ENCODE measurements around the gene VEPH1.

The VEPH1 gene

DNA sequence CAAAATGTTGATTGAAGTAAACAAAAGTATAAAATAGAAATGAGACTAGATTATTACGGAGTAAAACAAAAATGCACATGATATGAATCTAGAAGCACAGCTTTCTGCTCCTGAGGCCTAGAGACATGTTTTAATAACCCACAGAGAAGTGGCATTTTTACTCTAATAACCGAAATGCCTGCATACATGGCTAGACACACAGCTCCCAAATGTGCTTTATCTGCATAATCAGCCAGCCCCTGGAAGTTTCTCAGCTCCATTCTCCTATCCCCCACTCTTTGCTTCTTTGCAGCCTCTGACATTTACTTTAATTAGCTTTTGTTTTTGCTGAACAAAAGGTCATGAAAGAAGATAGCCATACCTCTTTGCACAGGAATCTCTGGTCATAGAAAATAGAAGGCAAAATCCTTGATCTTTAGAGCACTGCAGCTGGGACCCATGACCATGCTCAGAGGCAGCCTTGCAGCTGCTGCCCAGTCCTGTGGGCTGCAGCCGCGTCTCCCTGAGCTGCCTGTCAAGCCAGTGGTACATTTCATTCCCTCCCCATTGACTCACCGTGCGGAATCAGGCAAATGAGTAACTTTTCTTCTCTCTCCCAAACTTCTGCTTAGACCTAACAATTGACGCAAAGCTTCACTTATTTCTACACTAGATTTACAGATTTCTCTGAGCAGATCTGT is at the start of gene VEPH1:
VEPH1 (minus strand) TSS at position 501 of the 680 bp plus-strand sequence. CDS start 8,067 bp downstream, outside the sequence.
- H3K4me3 ChIP-seq (ENCODE audit: low read depth, low read length), result no peak within 1 kb of the TSS
- peak; percentile 59 for DNase-seq (ENCODE audit: low read depth)

DNA sequence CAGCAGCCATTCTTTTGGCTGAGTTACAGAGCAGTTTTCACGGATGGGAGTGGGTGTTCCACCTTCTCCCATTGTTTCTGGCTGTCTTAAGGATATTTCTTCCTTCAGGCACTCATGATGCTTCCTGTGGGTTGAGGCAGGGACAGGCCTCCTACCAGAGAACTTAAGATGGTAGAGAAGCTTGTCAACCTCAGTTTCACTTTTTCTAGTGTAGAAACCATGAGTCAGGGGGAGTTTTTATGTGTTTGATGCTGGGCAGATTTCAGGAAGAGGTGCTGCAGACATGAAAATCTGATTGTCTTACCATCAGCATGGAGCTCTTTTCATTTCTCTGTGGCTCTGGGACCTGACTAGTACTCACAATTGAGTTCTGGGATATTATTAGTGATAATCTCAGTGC is 48.7 kb upstream of the VEPH1 start:
- DNase-seq (ENCODE audit: low read depth), result no peak
- H3K4me3 ChIP-seq (ENCODE audit: low read depth, low read length), result no peak overlapping the region

DNA sequence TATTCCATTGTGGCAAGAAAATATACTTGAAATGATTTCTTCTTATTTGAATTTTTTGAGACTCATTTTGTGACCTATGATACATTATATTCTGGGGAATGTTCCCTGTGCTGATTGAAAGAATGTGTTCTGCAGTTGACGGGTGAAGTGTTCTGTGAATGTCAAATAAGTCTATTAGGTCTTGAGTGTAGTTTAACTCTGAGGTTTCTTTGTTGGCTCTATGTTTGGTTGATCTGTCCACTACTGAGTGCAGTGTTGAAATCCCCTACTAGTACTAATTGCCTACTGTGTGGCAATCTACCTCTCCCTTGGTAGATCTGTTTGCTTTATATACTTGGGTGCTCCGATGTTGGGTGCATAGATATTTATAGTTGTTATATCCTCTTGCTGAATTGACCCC is 46.3 kb upstream of the VEPH1 start:
- no peak for DNase-seq (ENCODE audit: low read depth)
- H3K4me3 ChIP-seq (ENCODE audit: low read depth, low read length), result no peak overlapping the region

DNA sequence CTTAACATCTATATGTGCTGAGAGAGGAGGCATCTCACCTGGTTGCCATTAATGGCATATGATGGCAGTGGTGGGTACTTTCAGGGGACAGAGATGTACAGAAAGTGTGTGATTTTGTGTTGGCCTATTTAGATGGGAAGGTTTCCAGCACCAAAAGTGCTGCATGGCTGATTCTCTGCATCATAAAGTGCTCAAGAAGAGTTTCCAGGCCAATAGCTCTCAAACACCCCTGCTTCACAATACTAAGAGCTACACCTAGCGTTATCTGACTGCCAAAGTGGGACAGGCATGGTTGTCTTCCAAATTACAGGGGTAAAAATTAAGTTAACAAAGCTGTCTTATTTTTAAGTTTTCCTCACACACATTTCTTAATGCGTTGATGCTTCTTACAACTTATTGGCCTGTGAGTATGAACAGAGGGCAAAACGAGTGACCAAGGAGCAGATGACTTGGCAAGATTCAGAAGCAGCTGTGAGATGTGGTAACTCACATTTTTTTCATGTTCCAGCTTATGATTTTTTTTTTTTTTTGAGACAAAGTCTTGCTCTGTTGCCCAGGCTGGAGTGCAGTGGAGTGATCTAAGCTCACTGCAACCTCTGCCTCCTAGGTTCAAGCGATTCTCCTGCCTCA is 41.4 kb upstream of the VEPH1 start:
- peak; percentile 67 for DNase-seq (ENCODE audit: low read depth)
- no peak overlapping the region for H3K4me3 ChIP-seq (ENCODE audit: low read depth, low read length)

DNA sequence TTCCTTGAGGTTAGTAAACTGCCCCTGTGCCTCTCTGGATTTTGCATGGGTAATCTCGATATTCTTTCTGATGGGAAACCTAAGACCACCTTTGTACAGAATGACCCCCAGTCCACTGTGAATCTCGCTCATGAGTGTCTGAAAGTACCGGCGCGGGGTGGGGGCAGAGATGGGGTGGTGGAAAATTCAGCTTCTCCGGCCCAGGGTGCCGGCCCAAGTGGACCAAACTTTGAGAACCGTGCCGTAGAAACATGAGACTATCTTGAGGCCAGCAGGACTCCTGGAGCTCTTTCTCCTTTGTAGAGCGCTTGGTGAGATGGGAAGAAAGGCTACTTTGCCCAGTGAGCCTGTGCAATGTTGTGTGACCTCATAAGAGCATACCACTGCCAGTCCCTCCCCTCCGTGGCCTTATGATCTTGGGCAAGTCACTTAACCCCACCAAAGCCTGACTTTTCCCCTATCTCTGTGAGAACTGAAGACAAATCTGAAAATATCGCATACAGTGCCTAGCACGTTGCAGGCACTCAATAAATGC is 40.4 kb upstream of the VEPH1 start:
- no peak for DNase-seq (ENCODE audit: low read depth)
- peak overlapping the region; percentile 42 for H3K4me3 ChIP-seq (ENCODE audit: low read depth, low read length)

DNA sequence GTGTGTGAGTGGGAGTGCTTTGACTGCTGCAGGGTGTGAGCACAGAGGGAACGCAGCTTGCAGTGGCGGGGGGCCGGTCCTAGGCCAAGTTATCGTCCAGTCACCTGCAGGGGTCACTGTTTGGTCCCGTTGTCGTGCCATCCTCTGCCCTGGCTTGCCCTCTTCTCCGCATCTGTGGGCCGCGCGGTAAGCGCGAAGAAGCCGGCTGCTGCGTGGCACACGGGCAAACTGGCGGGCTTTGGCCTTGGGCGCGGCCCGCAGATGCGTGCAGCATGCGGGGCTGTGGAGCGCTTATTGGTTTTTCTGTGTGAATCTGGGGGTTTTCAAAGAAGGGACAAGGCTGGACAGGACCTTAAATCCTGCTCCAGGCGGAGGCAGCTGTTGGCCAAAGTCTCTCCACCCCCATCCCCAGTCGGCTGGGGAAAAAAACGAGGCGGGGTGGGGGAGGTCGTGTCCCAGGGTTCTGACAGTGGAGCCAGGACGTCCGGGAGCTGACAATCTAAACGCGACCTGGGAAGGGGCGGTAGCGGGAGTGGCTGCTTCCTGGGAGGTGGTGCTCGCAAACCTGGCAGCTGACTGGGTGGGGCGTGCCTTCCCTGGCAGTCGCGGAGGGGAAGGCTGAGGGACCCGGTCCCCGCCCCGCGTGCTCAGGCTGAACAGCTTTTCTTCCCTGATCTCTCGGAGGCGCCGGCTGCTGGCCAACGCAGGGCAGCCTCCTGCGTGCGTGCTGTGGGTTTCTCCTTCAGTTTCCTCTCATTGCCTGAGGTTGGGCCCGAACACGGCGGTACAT is 39.7 kb upstream of the VEPH1 start:
- DNase-seq (ENCODE audit: low read depth), result no peak
- H3K4me3 ChIP-seq (ENCODE audit: low read depth, low read length), result peak overlapping the region; percentile 42

DNA sequence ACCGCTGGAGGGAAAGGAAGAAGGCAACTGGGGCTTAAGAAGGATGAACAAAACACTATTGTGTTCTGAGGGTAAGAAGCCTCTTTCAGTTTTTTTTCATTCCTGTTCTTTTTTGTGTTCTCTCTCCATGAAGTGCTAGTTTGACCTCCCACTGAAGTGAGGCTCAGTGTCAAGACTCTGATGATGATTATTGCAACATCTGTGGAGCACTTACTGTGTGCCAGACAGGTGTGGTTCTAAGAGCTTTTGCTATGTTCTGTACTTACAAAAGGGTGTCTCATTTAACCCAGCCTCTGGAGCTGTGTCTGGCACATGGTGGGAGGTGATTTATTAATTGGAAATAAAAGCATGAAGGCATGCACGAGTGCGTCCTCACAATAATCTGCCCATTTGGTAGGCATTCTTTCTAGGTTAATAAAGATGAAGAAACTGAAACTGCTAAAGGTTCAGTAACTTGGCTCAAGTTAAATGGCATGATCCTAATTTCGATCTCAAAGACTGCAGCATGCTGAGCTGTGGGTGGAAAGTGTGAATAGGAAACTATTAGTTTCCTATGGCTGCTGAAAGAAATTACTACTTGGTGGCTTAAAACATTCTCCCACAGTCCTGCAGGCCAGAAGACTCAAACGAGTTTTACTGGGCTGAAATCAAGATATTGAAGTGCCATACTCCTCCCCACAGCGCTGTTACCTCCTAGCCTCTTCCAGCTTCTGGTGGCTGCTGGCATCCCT is 38.5 kb upstream of the VEPH1 start:
- H3K4me3 ChIP-seq (ENCODE audit: low read depth, low read length), result no peak overlapping the region
- no peak for DNase-seq (ENCODE audit: low read depth)

DNA sequence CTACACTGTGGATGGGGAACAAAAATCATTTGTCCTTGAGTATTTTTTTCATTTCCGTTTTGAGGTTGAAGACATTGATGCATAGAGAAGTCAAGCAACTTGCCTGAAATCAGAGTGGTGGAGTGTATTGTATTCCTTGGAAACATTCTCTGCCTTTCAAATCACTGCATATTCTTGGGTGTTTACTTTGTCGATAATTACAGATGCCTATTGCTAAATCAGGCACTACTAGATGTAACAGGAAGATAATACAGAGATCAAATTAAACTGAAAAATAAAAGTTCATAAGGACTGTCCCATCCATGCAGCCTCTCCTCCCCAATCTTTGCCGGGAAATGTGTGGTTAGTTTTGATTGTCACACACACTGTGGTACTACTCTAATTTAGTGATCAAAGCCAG is 37.4 kb upstream of the VEPH1 start:
- DNase-seq (ENCODE audit: low read depth), result no peak
- no peak overlapping the region for H3K4me3 ChIP-seq (ENCODE audit: low read depth, low read length)

DNA sequence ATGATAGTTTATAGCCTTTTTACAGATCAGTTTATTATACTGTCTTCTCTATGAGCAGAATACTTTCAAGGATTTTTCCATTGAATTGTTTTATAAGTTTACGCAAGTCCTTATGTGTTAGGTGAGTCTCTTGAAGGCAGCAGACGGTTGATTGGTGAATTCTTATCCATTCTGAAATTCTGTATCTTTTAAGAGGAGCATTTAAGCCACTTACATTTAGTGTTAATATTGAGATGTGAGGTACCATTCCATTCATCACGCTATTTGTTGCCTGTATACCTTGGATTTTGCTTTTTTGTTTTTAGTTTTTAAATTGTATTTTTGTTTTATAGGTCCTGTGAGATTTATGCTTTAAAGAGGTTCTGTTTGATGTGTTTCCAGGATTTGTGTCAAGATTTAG is 32.5 kb upstream of the VEPH1 start:
- DNase-seq (ENCODE audit: low read depth), result no peak
- H3K4me3 ChIP-seq (ENCODE audit: low read depth, low read length), result no peak overlapping the region

DNA sequence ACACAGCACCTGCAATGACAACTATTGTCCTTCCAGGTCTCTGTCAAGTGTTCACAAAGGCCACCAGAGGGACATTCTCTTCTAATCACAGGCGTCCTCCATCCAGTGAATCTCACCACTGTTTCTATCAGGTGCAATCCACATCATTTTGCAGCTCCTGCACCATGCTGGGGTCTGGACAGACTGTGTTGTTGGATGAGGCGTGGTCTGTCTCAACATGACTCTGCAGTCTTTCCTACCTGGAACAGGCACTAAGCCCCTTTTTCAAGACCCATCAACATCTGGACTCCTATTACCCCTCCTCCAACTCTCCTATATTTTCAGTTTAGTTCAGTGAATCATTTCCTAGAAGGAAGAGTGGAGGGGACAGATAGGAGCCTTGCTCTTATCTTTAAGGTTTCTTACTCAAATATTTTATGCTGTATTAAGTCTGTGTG is 31.5 kb upstream of the VEPH1 start:
- no peak for DNase-seq (ENCODE audit: low read depth)
- no peak overlapping the region for H3K4me3 ChIP-seq (ENCODE audit: low read depth, low read length)

DNA sequence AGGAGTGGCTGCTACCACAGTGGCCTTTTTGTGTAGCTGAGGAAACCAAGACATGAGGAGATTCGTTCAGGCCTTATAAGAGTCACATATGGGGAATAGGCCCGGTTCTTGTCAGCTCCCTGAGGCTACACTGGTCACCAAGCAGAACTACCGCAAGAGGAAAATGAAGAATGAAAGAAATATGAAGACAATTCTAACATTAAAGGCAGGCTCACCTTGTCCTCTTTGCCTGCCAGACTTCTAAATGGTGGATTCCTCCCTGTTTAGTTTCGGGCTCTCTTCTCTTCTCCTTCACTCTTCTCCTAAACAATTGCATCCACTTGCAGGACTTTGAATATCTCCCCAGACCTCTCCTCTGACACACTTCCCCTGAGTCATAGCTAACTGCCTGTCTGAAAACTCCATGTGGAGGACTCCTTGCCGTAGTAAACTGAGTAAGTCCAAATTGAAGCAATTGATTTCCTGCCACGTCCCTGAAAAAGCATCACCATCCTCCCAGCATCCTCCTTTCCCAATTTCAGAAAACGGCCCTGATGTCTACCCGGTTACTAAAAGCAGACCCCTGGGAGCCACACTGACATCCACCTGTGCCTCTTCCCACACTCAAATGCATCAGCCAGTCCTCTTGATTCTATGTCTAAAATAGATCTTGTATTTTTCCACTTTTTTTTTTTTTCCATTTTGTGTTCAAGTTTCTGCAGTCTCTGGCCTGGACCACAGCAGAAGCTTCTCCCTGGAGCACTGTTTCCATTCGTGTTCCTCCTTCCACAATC is 30.3 kb upstream of the VEPH1 start:
- peak; percentile 73 for DNase-seq (ENCODE audit: low read depth)
- peak overlapping the region; percentile 42 for H3K4me3 ChIP-seq (ENCODE audit: low read depth, low read length)

DNA sequence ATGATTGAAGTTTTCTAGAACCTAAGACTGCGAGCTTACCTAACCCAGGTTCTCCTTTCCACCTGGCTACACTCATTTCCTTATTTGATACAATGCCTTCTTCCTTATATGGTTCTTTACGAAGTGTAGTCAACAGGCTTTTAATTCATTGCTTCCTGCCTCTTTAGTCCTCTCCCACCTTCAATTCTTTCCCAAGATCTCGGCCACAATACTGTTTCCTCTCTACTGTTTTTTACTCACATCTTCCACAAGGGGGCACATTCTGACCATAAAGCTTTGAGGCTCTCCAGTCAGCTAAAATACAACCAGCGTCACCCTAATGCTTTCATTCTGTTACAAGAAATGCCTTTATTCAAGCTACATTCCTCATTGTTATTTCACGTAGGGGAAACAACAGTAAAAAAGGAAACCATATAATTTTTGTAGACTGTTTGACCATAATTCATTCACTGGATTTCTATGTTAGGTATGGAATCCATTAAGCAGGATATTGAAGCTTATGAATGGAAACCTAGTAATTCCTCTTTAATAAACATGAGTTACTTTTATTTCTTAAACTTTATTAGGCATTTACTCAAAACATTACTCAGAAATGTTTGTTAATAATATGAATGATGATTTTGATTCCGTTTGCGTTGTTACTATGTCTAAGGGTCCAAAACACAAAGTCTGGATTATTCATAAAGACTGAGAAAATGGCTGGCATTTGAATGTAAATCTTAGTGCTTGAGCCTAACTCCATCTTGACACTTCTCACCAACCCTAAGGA is 29.5 kb upstream of the VEPH1 start:
- peak; percentile 76 for DNase-seq (ENCODE audit: low read depth)
- peak overlapping the region; percentile 42 for H3K4me3 ChIP-seq (ENCODE audit: low read depth, low read length)

DNA sequence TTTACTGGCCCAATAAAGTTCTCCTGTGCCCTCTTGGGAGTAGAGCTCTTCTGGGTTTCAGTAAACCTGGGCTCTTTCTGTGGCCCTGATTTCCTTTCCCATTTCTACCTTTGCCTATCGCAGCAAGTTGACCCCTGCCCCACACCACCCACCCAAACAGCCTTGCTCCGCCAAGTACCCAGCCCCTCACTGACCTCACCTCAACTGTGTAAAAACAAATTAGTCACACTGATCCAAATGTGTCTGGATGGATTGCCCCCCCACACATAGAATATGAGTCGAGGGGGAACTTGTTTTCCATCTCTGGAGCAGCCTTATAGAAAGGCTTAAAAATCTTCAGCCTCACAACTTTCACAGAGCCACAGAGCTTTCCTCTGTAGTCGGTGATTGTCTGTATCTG is 28.6 kb upstream of the VEPH1 start:
- DNase-seq (ENCODE audit: low read depth), result no peak
- H3K4me3 ChIP-seq (ENCODE audit: low read depth, low read length), result peak overlapping the region; percentile 42

DNA sequence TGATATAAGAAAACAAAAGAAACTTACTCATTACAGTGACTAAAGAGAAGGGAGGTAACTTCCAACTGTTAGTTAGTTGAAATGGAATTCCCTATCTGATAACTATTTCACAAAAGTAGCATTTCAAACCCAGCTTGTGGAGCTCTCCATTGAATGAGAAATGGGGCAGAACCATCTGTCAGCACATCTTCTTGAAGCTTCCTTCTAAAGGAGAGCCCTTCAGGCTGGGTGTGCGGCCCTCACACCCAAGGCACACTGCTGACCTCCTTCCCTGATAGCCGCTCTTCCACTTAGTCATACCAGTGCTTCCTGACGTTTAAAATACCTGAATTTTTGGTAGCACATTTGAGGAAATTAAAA is 28.1 kb upstream of the VEPH1 start:
- H3K4me3 ChIP-seq (ENCODE audit: low read depth, low read length), result no peak overlapping the region
- no peak for DNase-seq (ENCODE audit: low read depth)

DNA sequence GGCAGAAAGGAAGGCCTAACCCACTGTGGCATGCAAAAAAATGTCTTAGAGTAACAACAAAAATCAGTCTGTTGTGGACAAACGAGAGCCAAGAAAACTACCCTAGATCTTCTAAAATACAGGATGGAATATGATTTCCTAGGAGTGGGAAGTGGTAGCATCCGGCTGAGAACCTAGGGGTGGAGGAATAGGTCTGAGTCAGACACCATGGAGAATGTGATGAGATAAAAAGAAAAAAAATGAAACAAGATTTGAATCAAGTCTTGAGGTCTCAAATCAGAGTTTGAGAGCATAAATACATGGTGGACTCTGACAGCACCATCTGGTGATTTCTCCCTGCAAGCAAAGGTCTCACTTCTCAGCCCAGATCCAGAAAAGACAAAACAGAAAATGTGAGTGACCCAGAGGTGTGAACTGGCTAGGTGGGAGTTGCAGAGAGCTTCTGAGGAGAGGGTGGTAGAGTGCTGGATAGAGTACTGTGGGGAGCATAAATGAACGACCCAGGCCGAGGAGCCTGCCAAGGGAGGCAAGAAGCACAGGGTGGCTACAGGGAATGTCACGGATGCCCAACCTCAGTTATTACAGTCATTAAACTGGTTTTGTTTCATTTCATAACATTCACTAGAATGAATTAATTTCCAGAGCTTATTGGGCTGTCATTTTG is 27.6 kb upstream of the VEPH1 start:
- DNase-seq (ENCODE audit: low read depth), result no peak

DNA sequence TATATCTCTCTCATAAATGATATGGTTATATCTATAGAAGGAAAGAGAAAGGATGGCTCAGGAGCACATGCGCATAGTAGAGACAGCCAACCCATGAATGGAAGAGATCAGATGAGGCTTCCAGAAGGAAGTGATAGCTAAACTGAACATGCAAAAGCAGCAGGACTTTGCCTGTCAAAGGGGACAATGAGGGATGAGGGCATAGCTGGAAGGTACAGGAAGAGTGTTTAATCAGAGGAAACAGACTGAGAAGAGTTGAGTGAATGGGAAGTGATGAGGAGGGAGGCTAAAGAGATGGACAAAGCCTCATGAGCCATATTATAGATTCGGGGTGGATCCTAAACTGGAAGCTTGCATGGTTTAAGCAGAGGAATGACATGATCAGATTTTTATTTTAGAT is 26.5 kb upstream of the VEPH1 start:
- no peak overlapping the region for H3K4me3 ChIP-seq (ENCODE audit: low read depth, low read length)
- no peak for DNase-seq (ENCODE audit: low read depth)

More for the DNA sequence above, 27.6 kb upstream of the VEPH1 start:
- no peak overlapping the region for H3K4me3 ChIP-seq (ENCODE audit: low read depth, low read length)

DNA sequence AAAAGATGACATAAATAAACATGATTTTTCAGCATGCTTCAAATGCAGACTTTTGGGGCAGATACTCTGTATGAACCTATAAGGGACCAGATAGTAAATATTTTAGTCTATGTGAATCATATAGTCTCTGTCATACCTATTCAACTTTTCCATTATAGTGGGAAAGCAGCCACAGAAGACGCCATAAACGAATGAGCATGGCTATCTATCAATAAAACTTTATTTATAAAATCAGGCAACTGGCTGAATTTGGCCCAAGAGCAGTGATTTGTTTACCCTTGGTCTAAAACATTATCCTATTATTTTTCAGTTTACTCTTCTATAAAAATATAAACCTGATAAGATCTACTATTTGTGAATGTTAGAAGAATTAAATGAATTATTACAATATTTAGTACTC is 25.9 kb upstream of the VEPH1 start:
- no peak overlapping the region for H3K4me3 ChIP-seq (ENCODE audit: low read depth, low read length)
- no peak for DNase-seq (ENCODE audit: low read depth)

Measured in skeletal muscle cell (primary cell).